ENCODE results near the gene NELFA.

DNA sequence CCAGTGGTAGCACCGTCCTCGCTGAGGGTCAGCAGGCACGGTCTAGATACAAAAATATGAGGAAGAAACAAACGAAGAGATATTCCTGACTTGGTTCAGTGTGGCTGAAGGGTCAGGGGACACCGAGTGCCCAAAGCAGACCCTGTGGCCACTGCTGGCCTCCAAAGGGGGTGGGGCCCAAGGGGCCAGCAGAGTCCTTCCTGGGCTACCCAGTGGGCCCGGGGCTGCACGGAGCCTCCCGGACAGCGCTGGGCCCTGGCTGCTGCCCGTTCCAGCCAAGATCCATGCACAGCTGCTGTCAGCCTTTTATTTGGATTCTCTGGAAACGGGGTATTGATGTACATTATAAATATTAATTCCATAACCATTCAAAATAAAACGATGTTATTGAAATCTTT is 20.4 kb downstream of the NELFA start:
- TF ChIP-seq, protein P1, sequence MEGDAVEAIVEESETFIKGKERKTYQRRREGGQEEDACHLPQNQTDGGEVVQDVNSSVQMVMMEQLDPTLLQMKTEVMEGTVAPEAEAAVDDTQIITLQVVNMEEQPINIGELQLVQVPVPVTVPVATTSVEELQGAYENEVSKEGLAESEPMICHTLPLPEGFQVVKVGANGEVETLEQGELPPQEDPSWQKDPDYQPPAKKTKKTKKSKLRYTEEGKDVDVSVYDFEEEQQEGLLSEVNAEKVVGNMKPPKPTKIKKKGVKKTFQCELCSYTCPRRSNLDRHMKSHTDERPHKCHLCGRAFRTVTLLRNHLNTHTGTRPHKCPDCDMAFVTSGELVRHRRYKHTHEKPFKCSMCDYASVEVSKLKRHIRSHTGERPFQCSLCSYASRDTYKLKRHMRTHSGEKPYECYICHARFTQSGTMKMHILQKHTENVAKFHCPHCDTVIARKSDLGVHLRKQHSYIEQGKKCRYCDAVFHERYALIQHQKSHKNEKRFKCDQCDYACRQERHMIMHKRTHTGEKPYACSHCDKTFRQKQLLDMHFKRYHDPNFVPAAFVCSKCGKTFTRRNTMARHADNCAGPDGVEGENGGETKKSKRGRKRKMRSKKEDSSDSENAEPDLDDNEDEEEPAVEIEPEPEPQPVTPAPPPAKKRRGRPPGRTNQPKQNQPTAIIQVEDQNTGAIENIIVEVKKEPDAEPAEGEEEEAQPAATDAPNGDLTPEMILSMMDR (IDR thresholded peaks at IDR 0.05), result no peak
- no peak for TF ChIP-seq ZFX (IDR thresholded peaks at IDR 0.05; ENCODE audit: borderline replicate concordance)

All from 22Rv1 (cell line).